Body of pancreas (tissue), 4 donors: ENCODE data around the gene EIF1AD. TPM values are rescaled to one million over a fixed set of nuclear protein-coding genes. Genes with fewer than 3 reads are reported as not detected.
"Not testable (repeated sequence)": the region's sequence is repeated elsewhere in the genome, so short reads cannot be mapped to it uniquely, and the experiment has no call there.

ENCODE experiments used
- ATAC-seq: fragments of 150-250 bp; one replicate; pipeline ENCODE4 v1.9.1; 2016
- DNase-seq, 4 donors: peaks; one replicate each; pipeline ENCODE4 v3.0.0-alpha.2; 2019
- H3K27ac ChIP-seq, 4 donors: fragments of 200-600 bp; sonication (generic); 1 replicate in 3 of 4; 2 replicates in 1 of 4; pipeline versions ENCODE4 v1.5.1 to v1.6.1; 2016 to 2019; ENCODE audit warnings: mild to moderate bottlenecking in 1 of 4, mixed read lengths in 1 of 4, moderate library complexity in 1 of 4
- H3K27me3 ChIP-seq, 2 donors: fragments of 200-600 bp; sonication (generic); one replicate each; pipeline ENCODE4 v1.6.0; 2016; ENCODE audit warnings: mild to moderate bottlenecking in 1 of 2
- H3K36me3 ChIP-seq, 2 donors: fragments of 200-600 bp; sonication (generic); replicated peaks in 1 of 2; 2 replicates each; pipeline ENCODE4 v1.5.1; 2016; ENCODE audit warnings: low read depth in 2 of 2; ENCODE audit not compliant: insufficient read depth in 1 of 2
- H3K4me1 ChIP-seq: fragments of 200-600 bp; sonication (generic); one replicate; pipeline ENCODE4 v1.6.0; 2016
- H3K4me3 ChIP-seq, 2 donors: fragments of 200-600 bp; sonication (generic); 1 replicate in 1 of 2; 2 replicates in 1 of 2; pipeline ENCODE4 v1.5.1; 2016 to 2019
- H3K9me3 ChIP-seq, 3 donors: fragments of 200-600 bp; sonication (generic); 1 replicate in 2 of 3; 2 replicates in 1 of 3; pipeline ENCODE4 v1.5.1; 2016
- CTCF ChIP-seq, 7 experiments: fragments of 450-650 bp in 4 of 7; fragments of 200-600 bp in 3 of 7; sonication (generic) in 3 of 7; IDR thresholded peaks; one replicate each; pipeline ENCODE4 v1.5.1; 2016 to 2019; ENCODE audit warnings: antibody characterized with exemption in 7 of 7
- POLR2A ChIP-seq, 3 donors: fragments of 450-650 bp; IDR thresholded peaks; one replicate each; pipeline ENCODE4 v1.6.1; 2016; ENCODE audit warnings: antibody characterized with exemption in 3 of 3, mild to moderate bottlenecking in 2 of 3
- WGBS, 2 donors: methylation state at CpG; one replicate each; pipeline ENCODE4 v1.1.5; 2017; 5-methylcytosine and 5-hydroxymethylcytosine counted together
- intact Hi-C: fragments of 100-400 bp; cut with DNase I; formaldehyde crosslinking; loops from one replicate; pipeline ENCODE4 v1.15.1; 2023
- total RNA-seq, 2 donors: library from RNA; depleted of rRNA; stranded (reverse); fragments of >200 nt; gene quantifications; one replicate each; pipeline ENCODE4 v1.1.0, GENCODE V29; 2016

The EIF1AD gene
- total RNA-seq, 2 donors from 2014 or later = 7.8 to 28.0 TPM

GRCh38 chr11:66036334-66036710, 34.4 kb upstream of the EIF1AD start:
- no peak for ATAC-seq
- TF ChIP-seq POLR2A (IDR thresholded peaks at IDR 0.05) = no peak
- TF ChIP-seq CTCF (IDR thresholded peaks at IDR 0.05) = no peak
- H3K27ac ChIP-seq = no peak overlapping the region
- intact Hi-C loops = no loop called here
- H3K36me3 ChIP-seq = no peaks in the 10 kb centered on the region
- WGBS, 2 donors = 77 to 81% methylated on average over 5 of the region's 5 CpGs
- no peak for DNase-seq
- peaks cover 10% of the 10 kb centered on the region for H3K4me1 ChIP-seq
- no peak overlapping the region for H3K4me3 ChIP-seq
- no peaks in the 10 kb centered on the region for H3K9me3 ChIP-seq
- H3K27me3 ChIP-seq = no peaks in the 10 kb centered on the region

- TF ChIP-seq CTCF (IDR thresholded peaks at IDR 0.05) = no peak
- TF ChIP-seq POLR2A (IDR thresholded peaks at IDR 0.05) = no peak
- intact Hi-C loops = no loop called here
- Histone ChIP-seq H3K9me3 (no peaks in the 10 kb centered on the region), H3K4me3 (no peak overlapping the region), H3K27ac (no peak overlapping the region), H3K36me3 (no peaks in the 10 kb centered on the region), H3K4me1 (peaks cover 10% of the 10 kb centered on the region), H3K27me3 (no peaks in the 10 kb centered on the region)
- peak; percentile 33 for ATAC-seq
- 60 to 75% methylated on average over 7 to 9 of the region's 9 CpGs for WGBS, 2 donors
- DNase-seq = peak in 1 of 4 donors; percentile 35
Observed at GRCh38 chr11:66035653-66036333, 33.8 kb upstream of the EIF1AD start.

GRCh38 chr11:66032957-66033735, 31.2 kb upstream of the EIF1AD start:
- Histone ChIP-seq H3K27me3 (no peaks in the 10 kb centered on the region), H3K36me3 (no peaks in the 10 kb centered on the region), H3K4me1 (peaks cover 4% of the 10 kb centered on the region), H3K27ac (no peak overlapping the region), H3K4me3 (no peak overlapping the region), H3K9me3 (no peaks in the 10 kb centered on the region)
- intact Hi-C loops = no loop called here
- ATAC-seq (no peak), DNase-seq (no peak)
- TF ChIP-seq POLR2A (IDR thresholded peaks at IDR 0.05) = no peak
- TF ChIP-seq CTCF (IDR thresholded peaks at IDR 0.05) = no peak
- WGBS, 2 donors = 76 to 80% methylated on average over 8 of the region's 8 CpGs

- Histone ChIP-seq H3K27ac (no peak within 1 kb of the TSS), H3K4me3 (no peak within 1 kb of the TSS), H3K4me1 (peaks cover 11% of the 10 kb centered on the region), H3K9me3 (no peaks in the 10 kb centered on the region), H3K27me3 (no peaks in the 10 kb centered on the region), H3K36me3 (no peaks in the 10 kb centered on the region)
- DNase-seq (no peak), ATAC-seq (no peak)
- intact Hi-C loops = no loop called here
- WGBS, 2 donors = 84 to 90% methylated on average over 13 to 18 of the region's 18 CpGs
- TF ChIP-seq CTCF (IDR thresholded peaks at IDR 0.05) (no peak), POLR2A (IDR thresholded peaks at IDR 0.05) (no peak)
Observed at GRCh38 chr11:66026017-66026529, 24.1 kb upstream of the EIF1AD start, which contains the start of gene CATSPER1. Gene CATSPER1 (minus strand): TSS chr11:66026479. CDS start chr11:66026379, 100 bp downstream.

- H3K27me3 ChIP-seq, H3K9me3 ChIP-seq, intact Hi-C loops, H3K27ac ChIP-seq, H3K36me3 ChIP-seq, ATAC-seq, DNase-seq, H3K4me3 ChIP-seq: not testable (repeated sequence)
- H3K4me1 ChIP-seq = peaks cover 11% of the 10 kb centered on the region
- WGBS, 2 donors = 66 to 67% methylated on average over 5 of the region's 5 CpGs
Observed at GRCh38 chr11:66023186-66023440, 21.2 kb upstream of the EIF1AD start.
